Measurements from ENCODE around the gene HNRNPA1.

Gene HNRNPA1

GRCh38 chr12:54259194-54260011 lies 21.1 kb upstream of the HNRNPA1 start (continued):
- TF ChIP-seq ZNF548 (tag by site-specific recombination; IDR thresholded peaks at IDR 0.05) (no peak), ZNF639 (tag by site-specific recombination; IDR thresholded peaks at IDR 0.05) (no peak), ZNF514 (tag by site-specific recombination; IDR thresholded peaks at IDR 0.05) (no peak), ZNF274 (IDR thresholded peaks at IDR 0.05; ENCODE audit: low read length) (no peak), ZNF274 (tag by site-specific recombination; IDR thresholded peaks at IDR 0.05; ENCODE audit: borderline replicate concordance) (no peak), SP7 (tag by site-specific recombination; IDR thresholded peaks at IDR 0.05) (peak; percentile 9; the same call in 1 of the 2 replicates), ZEB2 (tag by site-specific recombination; IDR thresholded peaks at IDR 0.05) (peak; percentile 44), ZNF501 (tag by site-specific recombination; IDR thresholded peaks at IDR 0.05) (no peak), ZFP37 (tag by site-specific recombination; IDR thresholded peaks at IDR 0.05) (no peak), FEZF1 (tag by site-specific recombination; IDR thresholded peaks at IDR 0.05) (no peak), GLIS2 (tag by site-specific recombination; IDR thresholded peaks at IDR 0.05) (peak; percentile 76), HOXD13 (CRISPR knock-in tag; IDR thresholded peaks at IDR 0.05; ENCODE audit: borderline replicate concordance) (no peak), ZNF16 (tag by site-specific recombination; IDR thresholded peaks at IDR 0.05; ENCODE audit: low read depth) (no peak), ZNF626 (tag by site-specific recombination; IDR thresholded peaks at IDR 0.05) (no peak), PRDM1 (tag by site-specific recombination; IDR thresholded peaks at IDR 0.05) (peak; percentile 94), SCRT2 (tag by site-specific recombination; IDR thresholded peaks at IDR 0.05) (no peak), ZNF654 (tag by site-specific recombination; IDR thresholded peaks at IDR 0.05; ENCODE audit: low read depth) (no peak), GLIS1 (tag by site-specific recombination; IDR thresholded peaks at IDR 0.05) (peak; percentile 61; the same call in 1 of the 2 replicates), SCRT1 (tag by site-specific recombination; IDR thresholded peaks at IDR 0.05; ENCODE audit: borderline replicate concordance) (no peak), TCF7L2 (IDR thresholded peaks at IDR 0.05; ENCODE audit: borderline replicate concordance, low read depth, low read length) (no peak), ZNF354C (tag by site-specific recombination; IDR thresholded peaks at IDR 0.05; ENCODE audit: borderline replicate concordance, low read depth) (no peak), ZNF350 (tag by site-specific recombination; IDR thresholded peaks at IDR 0.05) (no peak), ZNF174 (tag by site-specific recombination; IDR thresholded peaks at IDR 0.05) (no peak), ZSCAN18 (tag by site-specific recombination; IDR thresholded peaks at IDR 0.05) (no peak), KLF16 (tag by site-specific recombination; IDR thresholded peaks at IDR 0.05) (0 out of 2 replicates have a peak, but pooled peaks have one; percentile 15), ZNF549 (tag by site-specific recombination; IDR thresholded peaks at IDR 0.05) (no peak), ZNF701 (tag by site-specific recombination; IDR thresholded peaks at IDR 0.05) (no peak), ZNF660 (tag by site-specific recombination; IDR thresholded peaks at IDR 0.05) (0 out of 2 replicates have a peak, but pooled peaks have one; percentile 28)
- TF ChIP-seq, protein P1, sequence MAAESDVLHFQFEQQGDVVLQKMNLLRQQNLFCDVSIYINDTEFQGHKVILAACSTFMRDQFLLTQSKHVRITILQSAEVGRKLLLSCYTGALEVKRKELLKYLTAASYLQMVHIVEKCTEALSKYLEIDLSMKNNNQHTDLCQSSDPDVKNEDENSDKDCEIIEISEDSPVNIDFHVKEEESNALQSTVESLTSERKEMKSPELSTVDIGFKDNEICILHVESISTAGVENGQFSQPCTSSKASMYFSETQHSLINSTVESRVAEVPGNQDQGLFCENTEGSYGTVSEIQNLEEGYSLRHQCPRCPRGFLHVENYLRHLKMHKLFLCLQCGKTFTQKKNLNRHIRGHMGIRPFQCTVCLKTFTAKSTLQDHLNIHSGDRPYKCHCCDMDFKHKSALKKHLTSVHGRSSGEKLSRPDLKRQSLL (tag by site-specific recombination; IDR thresholded peaks at IDR 0.05), result no peak
- TF ChIP-seq, protein P2, sequence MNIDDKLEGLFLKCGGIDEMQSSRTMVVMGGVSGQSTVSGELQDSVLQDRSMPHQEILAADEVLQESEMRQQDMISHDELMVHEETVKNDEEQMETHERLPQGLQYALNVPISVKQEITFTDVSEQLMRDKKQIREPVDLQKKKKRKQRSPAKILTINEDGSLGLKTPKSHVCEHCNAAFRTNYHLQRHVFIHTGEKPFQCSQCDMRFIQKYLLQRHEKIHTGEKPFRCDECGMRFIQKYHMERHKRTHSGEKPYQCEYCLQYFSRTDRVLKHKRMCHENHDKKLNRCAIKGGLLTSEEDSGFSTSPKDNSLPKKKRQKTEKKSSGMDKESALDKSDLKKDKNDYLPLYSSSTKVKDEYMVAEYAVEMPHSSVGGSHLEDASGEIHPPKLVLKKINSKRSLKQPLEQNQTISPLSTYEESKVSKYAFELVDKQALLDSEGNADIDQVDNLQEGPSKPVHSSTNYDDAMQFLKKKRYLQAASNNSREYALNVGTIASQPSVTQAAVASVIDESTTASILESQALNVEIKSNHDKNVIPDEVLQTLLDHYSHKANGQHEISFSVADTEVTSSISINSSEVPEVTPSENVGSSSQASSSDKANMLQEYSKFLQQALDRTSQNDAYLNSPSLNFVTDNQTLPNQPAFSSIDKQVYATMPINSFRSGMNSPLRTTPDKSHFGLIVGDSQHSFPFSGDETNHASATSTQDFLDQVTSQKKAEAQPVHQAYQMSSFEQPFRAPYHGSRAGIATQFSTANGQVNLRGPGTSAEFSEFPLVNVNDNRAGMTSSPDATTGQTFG (tag by site-specific recombination; IDR thresholded peaks at IDR 0.05; ENCODE audit: borderline replicate concordance), result no peak
- TF ChIP-seq, protein P3, sequence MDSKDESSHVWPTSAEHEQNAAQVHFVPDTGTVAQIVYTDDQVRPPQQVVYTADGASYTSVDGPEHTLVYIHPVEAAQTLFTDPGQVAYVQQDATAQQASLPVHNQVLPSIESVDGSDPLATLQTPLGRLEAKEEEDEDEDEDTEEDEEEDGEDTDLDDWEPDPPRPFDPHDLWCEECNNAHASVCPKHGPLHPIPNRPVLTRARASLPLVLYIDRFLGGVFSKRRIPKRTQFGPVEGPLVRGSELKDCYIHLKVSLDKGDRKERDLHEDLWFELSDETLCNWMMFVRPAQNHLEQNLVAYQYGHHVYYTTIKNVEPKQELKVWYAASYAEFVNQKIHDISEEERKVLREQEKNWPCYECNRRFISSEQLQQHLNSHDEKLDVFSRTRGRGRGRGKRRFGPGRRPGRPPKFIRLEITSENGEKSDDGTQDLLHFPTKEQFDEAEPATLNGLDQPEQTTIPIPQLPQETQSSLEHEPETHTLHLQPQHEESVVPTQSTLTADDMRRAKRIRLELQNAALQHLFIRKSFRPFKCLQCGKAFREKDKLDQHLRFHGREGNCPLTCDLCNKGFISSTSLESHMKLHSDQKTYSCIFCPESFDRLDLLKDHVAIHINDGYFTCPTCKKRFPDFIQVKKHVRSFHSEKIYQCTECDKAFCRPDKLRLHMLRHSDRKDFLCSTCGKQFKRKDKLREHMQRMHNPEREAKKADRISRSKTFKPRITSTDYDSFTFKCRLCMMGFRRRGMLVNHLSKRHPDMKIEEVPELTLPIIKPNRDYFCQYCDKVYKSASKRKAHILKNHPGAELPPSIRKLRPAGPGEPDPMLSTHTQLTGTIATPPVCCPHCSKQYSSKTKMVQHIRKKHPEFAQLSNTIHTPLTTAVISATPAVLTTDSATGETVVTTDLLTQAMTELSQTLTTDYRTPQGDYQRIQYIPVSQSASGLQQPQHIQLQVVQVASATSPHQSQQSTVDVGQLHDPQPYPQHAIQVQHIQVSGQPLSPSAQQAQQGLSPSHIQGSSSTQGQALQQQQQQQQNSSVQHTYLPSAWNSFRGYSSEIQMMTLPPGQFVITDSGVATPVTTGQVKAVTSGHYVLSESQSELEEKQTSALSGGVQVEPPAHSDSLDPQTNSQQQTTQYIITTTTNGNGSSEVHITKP (tag by site-specific recombination; IDR thresholded peaks at IDR 0.05), result peak; percentile 98

Measured in HEK293 (cell line).